GM18517 (cell line): ENCODE data around the gene FRMD4B.

Experiments
- ATAC-seq: cut with Tn5 transposase; IDR thresholded peaks from one replicate; pipeline ENCODE4 v1.9.1; 2021; ENCODE audit warnings: mild to moderate bottlenecking, moderate library complexity; ENCODE audit not compliant: unreplicated experiment

The FRMD4B gene

DNA sequence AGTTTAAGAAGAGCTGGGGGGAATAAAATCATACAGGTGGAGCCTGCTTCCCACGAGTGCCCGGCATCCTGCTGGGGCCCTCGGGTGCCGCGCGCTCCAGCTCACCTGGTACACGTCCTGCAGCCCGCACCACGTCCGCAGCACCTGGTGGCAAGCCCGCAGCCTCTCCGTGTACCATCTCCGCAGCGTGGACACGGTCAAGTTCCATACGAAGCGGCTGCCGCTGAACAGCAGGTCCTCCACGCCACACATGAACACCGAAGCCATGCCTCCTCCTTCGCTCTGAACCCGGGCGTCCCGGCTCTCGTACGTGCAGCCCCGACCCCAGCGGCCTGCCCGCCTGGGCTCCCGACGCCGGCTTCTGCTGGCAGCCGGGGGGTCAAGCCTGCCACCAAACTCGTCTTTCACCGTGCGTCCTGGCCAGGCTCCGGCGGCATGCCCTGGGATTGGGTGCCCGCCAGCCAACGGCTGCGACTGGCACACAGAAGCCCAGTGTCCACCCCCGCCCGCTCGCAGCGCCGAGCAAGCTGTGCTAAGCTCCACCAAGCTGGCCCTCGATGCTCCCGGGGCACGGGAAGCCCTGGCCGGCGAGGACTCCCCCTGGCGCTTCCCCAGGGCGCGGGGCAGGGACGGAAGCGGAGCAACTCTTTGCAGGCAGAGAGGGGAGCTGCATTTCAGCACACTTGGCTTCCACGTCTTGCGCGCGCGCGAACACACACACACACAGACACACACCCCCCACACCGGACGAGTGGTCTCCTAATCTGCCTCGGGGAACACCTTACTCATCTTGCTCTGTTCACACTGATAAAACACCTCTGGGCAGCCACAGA lies at the start of gene FRMD4B:
FRMD4B (minus strand) TSS at position 366 of the 833 bp plus-strand sequence; CDS start at position 267, 99 bp downstream.
- no peak for ATAC-seq

DNA sequence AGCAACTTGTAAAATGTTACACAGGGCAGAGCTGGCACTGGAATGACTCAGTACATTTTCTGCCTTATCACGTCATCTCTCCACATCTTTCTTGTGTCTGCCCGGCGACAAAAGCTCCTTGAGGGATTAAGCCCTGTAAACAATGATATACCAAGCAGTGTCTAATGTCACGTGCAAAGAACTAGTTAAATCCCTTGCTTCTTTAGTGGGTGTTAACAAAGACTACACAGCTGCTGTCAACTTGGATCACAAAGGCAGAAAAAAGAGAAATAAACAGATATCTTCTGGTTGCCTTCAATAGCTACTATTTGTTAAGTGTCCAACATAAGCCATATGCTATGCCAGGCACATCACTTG lies 48.1 kb upstream of the FRMD4B start:
- no peak for ATAC-seq

GRCh38 chr3:69433121-69433968 lies 47.5 kb upstream of the FRMD4B start:
- ATAC-seq = no peak

DNA sequence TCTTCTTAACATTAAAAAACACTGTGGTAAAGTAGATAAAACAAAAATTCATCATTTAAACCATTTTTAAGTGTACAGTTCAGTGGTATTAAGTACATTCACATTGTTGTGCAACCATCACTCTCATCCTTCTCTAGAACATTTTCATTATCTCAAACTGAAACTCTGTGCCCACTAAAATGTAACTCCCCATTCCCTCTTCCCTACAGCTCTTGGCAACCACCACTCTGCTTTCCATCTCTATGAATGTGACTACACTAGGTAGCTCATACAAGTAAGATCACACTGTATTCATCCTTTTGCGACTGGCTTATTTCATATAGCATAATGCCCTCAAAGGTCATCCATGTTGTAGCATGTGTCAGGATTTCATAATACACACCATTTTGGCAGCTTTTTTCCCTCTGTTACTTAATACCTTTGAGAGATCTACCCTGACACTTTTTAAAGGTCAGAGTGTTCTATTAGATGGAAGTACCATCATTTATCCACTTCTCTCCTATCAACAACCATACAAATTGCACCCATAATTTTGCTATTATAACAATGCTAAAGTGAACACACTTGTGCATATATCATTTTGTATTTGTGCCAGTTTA lies 42.9 kb upstream of the FRMD4B start:
- ATAC-seq = no peak

- no peak for ATAC-seq
Measured at GRCh38 chr3:69426967-69427304, 41.0 kb upstream of the FRMD4B start.

GRCh38 chr3:69426291-69426966 lies 40.5 kb upstream of the FRMD4B start:
- ATAC-seq = no peak

GRCh38 chr3:69425249-69425648 lies 39.4 kb upstream of the FRMD4B start:
- ATAC-seq = no peak

DNA sequence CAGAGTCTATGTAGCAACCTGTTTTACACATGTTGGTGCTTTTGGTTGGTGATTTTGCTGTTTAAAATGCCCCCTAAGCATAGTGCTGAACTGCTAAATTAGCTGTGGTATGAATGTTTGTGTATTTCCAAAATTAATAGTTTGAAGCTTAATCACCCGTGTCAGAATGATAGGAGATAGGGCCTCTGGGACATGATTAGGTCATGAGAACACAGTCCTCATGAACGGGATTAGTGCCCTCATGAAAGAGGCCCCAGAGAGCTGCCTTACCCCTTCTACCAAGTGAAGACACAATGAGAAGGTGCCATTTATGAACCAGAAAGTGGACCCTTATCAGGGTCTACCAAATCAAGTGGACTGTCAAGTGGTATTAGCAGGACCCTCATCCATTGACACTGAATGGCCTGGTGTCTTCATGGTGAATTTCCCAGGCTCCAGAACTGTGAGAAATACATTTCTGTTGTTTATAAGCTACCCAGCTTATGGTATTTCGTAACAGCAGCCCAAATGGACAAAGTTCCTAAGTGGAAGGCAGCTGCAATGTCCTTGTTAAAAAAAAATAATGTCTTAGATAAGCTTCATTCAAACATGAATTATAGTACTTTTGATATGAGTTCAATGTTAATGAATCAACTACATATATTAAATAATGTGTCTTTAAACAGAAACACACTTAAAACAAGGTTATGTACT lies 37.7 kb upstream of the FRMD4B start:
- ATAC-seq = no peak

GRCh38 chr3:69422751-69423150 lies 36.9 kb upstream of the FRMD4B start:
- no peak for ATAC-seq

- ATAC-seq = no peak
Measured at GRCh38 chr3:69420781-69421520, 35.1 kb upstream of the FRMD4B start.

- no peak for ATAC-seq
Measured at GRCh38 chr3:69419276-69419675, 33.4 kb upstream of the FRMD4B start.

GRCh38 chr3:69417541-69418078 lies 31.7 kb upstream of the FRMD4B start:
- no peak for ATAC-seq

DNA sequence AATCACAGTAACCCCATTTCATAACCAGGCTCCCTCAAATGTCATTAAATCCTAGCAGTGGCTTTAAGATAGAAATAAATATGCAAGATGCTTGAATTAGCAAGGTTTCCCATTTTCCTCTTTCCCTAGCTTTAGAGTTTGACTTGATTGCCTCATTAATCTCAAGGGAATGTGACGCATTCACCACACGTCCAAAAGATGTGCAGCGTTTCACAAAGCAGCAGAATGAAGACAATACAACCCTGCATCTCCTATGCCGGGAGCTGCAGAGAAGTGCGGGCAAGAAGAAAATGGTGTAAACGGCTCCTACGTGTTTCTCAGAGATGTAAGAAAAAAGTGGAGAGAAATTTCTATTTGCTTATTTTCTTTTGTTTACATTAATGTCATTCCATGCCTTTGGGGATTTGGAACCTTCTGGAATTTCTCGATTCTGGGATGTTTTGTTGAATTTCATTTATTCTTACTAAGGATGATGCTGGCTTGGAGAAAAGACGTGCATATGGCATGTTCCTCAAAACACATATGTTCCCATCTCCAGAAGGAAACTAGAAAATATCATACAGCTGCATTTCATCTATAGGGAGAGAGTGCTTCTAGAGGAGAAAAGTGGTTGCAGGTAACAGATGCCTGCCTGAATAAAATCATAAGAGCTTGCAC lies 27.8 kb upstream of the FRMD4B start:
- no peak for ATAC-seq

GRCh38 chr3:69411346-69411745 lies 25.5 kb upstream of the FRMD4B start:
- no peak for ATAC-seq

DNA sequence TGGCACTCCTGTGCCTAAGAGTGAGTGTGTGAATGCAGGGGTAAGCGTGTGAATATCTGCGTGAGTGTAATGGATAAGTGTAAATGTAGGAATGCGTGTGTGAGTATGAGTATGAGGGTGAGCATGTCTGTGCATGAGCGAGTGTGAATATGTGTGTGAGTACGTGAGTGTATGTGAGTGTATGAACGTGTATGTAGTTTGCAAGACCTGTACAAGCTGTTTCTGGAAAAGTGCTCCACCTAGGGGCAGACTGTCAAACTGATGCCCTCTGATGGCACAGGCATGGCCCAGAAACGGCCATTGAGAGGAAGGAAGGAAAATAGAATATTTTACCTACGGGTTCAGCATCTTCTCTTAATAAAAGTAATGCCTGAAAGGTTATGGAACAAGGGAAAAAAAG lies 24.4 kb upstream of the FRMD4B start:
- ATAC-seq = peak; percentile 99

- ATAC-seq = no peak
Measured at GRCh38 chr3:69409831-69410230, 23.9 kb upstream of the FRMD4B start.

DNA sequence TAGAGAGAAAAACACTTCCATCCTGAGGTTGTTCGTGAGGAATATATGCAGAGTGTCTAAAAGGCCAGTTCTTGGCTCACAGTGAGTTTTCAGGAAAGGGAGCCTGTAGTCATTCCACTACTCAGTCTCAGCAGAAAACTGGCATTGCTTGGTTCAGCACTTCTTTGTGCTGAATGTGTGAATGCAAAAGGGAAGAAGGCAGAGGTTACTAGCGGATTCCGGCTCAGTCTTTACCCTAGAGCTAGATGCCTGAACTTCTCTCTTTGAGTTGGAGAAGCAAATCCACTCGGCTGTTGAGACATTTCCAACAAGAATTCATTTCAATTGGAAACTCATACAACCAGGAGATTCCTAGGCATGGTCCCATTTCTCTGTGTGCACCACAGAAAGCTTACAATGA lies 23.1 kb upstream of the FRMD4B start:
- ATAC-seq = no peak

- ATAC-seq = no peak
Measured at GRCh38 chr3:69408542-69408941, 22.7 kb upstream of the FRMD4B start.

GRCh38 chr3:69407908-69408307 lies 22.0 kb upstream of the FRMD4B start:
- ATAC-seq = no peak
